Neural progenitor cell (in vitro differentiated cells): Measurements from ENCODE around the gene ZNF264. TPM values are rescaled to one million over a fixed set of nuclear protein-coding genes. Genes with fewer than 3 reads are reported as not detected.
A peak's percentile ranks its signal among the peaks of the same experiment; 100 is the strongest.

Experiments used
- DNase-seq: peaks from one replicate; pipeline ENCODE4 v3.0.0-alpha.2; 2016; ENCODE audit warnings: low spot score
- H2AFZ ChIP-seq: fragments of 200-600 bp; sonication (generic); replicated peaks from 2 replicates; pipeline ENCODE4 v1.6.1; 2016; ENCODE audit warnings: antibody characterized with exemption
- H3F3A ChIP-seq: fragments of 200-600 bp; sonication (generic); 2 replicates; pipeline ENCODE4 v1.6.1; 2016; ENCODE audit warnings: antibody characterized with exemption, low read depth
- H3K27ac ChIP-seq: fragments of 200-600 bp; sonication (generic); 2 replicates; pipeline ENCODE4 v1.5.1; 2016; ENCODE audit warnings: mild to moderate bottlenecking
- H3K27me3 ChIP-seq: fragments of 200-600 bp; sonication (generic); 2 replicates; pipeline ENCODE4 v1.6.1; 2016; ENCODE audit warnings: mild to moderate bottlenecking, moderate library complexity
- H3K36me3 ChIP-seq: fragments of 200-600 bp; sonication (generic); 2 replicates; pipeline ENCODE4 v1.5.1; 2016
- H3K4me1 ChIP-seq: fragments of 200-600 bp; sonication (generic); 2 replicates; pipeline ENCODE4 v1.6.1; 2016; ENCODE audit warnings: mixed run types
- H3K4me2 ChIP-seq: fragments of 200-600 bp; sonication (generic); 2 replicates; pipeline ENCODE4 v1.6.1; 2016
- H3K4me3 ChIP-seq: fragments of 200-600 bp; sonication (generic); 2 replicates; pipeline ENCODE4 v1.5.1; 2016
- H3K79me2 ChIP-seq: fragments of 200-600 bp; sonication (generic); 2 replicates; pipeline ENCODE4 v1.6.1; 2016; ENCODE audit warnings: low read depth
- H3K9ac ChIP-seq: fragments of 200-600 bp; sonication (generic); 2 replicates; pipeline ENCODE4 v1.6.1; 2016
- H3K9me3 ChIP-seq: fragments of 200-600 bp; sonication (generic); 2 replicates; pipeline ENCODE4 v1.5.1; 2016; ENCODE audit warnings: low read depth
- H4K20me1 ChIP-seq: fragments of 200-600 bp; sonication (generic); 2 replicates; pipeline ENCODE4 v1.6.1; 2016; ENCODE audit warnings: low read depth
- H3K27ac Mint-ChIP-seq: 3 replicates; pipeline ENCODE4 v1.8.0; 2021; ENCODE audit warnings: mixed read lengths
- H3K27me3 Mint-ChIP-seq: 2 replicates; pipeline ENCODE4 v1.8.0; 2022; ENCODE audit warnings: low read depth, mild to moderate bottlenecking, inconsistent platforms, moderate library complexity, mixed read lengths; ENCODE audit not compliant: insufficient read depth
- H3K36me3 Mint-ChIP-seq: 3 replicates; pipeline ENCODE4 v1.8.0; 2021; ENCODE audit warnings: mixed read lengths
- H3K4me1 Mint-ChIP-seq: 3 replicates; pipeline ENCODE4 v1.8.0; 2021; ENCODE audit warnings: mixed read lengths
- H3K4me3 Mint-ChIP-seq: 3 replicates; pipeline ENCODE4 v1.8.0; 2021; ENCODE audit warnings: mild to moderate bottlenecking, moderate library complexity, mixed read lengths
- H3K9me3 Mint-ChIP-seq: 3 replicates; pipeline ENCODE4 v1.8.0; 2020; ENCODE audit warnings: mixed read lengths
- CTCF ChIP-seq: fragments of 200-600 bp; sonication (generic); IDR thresholded peaks from 2 replicates; pipeline ENCODE4 v1.5.1; 2017; ENCODE audit warnings: antibody characterized with exemption, mild to moderate bottlenecking
- EZH2 ChIP-seq: fragments of 200-600 bp; sonication (generic); IDR thresholded peaks from 2 replicates; pipeline ENCODE4 v1.6.1; 2017; ENCODE audit warnings: antibody characterized with exemption, mild to moderate bottlenecking, moderate library complexity
- EZH2phosphoT487 ChIP-seq: fragments of 200-600 bp; sonication (generic); IDR thresholded peaks from 2 replicates; pipeline ENCODE4 v1.6.1; 2017; ENCODE audit warnings: antibody characterized with exemption
- total RNA-seq: library from RNA; depleted of rRNA; stranded (reverse); fragments of >200 nt; gene quantifications from 2 replicates; pipeline ENCODE4 v1.2.3, GENCODE V29; 2015; ENCODE audit warnings: low replicate concordance

ZNF264 gene
- total RNA-seq, result 26.9 and 36.2 TPM in 2 replicates

DNA sequence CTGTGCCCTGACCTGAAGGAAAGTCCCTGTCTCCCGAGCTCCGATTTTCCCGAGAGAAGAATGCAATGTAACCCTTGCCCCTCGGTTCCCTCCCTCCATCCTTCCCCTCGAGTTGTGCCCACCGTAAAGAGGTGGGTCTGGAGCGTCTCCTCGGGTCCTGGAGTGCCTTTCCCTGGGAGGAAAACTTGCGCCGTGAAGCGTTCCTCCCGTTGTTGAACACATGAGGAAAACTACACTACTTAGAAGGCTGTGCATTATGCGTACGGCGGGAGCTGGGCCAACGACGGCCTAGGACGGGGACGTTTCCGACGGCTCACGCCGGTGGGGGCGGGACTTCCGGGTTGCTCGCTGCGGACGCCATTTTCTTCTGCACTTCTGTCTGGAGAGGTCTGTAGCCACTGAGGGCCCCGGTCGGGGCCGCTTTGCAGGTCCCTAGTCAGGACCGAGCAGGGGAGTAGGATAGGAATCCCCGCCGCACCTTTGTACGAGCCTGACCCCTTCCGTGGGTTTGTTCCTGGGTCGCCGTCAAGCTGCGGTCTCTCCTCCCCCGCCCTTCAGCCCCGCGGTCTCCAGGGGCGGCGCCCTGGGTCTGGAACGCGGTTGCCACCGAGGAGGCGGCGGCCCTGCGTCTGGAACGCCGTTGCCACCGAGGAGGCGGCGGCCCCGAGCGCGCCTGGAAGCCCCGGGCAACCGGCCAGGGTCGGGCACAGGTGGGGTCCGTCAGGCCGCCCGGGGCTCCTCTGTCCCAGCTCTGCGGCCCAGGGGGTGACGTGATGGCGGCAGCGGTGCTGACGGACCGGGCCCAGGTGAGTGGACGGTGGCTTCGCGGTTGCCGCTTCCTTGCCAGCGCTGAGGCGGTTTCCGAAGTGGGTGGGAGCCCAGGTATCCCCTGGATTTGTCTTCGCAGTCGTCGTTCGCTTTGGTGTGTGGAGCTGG, at the start of gene ZNF264:
TSS of gene ZNF264 (plus strand) at position 360 of the 936 bp plus-strand sequence. CDS start at position 774, 414 bp downstream.
- H3K9me3 ChIP-seq, result peaks cover 9% of the 10 kb centered on the region
- H3K36me3 ChIP-seq, result peaks cover 6% of the 10 kb centered on the region
- H3K4me2 ChIP-seq, result peak within 1 kb of the TSS; percentile 99
- H3K27me3 ChIP-seq, result no peaks in the 10 kb centered on the region
- H3K27ac ChIP-seq, result no peak within 1 kb of the TSS
- peak within 1 kb of the TSS; percentile 86 for H3K9ac ChIP-seq
- H2AFZ ChIP-seq, result peak within 1 kb of the TSS; percentile 98
- Mint-ChIP-seq H3K27ac (peak within 1 kb of the TSS; percentile 90), H3K4me3 (peak within 1 kb of the TSS; percentile 98), H3K4me1 (peaks cover 13% of the 10 kb centered on the region), H3K9me3 (peaks cover 40% of the 10 kb centered on the region), H3K36me3 (peaks cover 49% of the 10 kb centered on the region), H3K27me3 (peaks cover 4% of the 10 kb centered on the region)
- peak within 1 kb of the TSS; percentile 92 for H3K4me3 ChIP-seq
- TF ChIP-seq EZH2 (no peak), CTCF (peak; percentile 29), EZH2phosphoT487 (no peak)
- DNase-seq, result peak; percentile 87
- peaks cover 12% of the 10 kb centered on the region for H3F3A ChIP-seq
- H4K20me1 ChIP-seq, result peaks cover 19% of the 10 kb centered on the region
- H3K4me1 ChIP-seq, result peaks cover 8% of the 10 kb centered on the region
- peaks cover 32% of the 10 kb centered on the region for H3K79me2 ChIP-seq

DNA sequence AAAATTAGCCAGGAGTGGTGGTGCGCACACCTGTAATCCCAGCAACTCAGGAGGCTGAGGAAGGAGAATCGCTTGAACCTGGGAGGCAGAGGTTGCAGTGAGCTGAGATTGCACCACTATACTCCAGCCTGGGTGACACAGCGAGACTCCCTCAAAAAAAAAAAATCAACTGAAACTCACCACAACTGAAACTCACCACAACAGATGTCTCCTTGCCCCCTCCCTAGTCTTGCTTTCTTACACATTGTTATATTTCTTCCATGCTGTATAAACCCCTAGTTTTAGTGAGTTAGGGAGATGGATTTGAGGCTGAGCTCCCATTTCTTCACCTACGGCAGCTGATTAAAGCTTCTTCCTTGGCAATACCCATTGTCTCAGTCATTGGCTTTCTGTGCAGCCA, 49.6 kb upstream of the ZNF264 start:
- H3K36me3 Mint-ChIP-seq, result no peaks in the 10 kb centered on the region
- Histone ChIP-seq H2AFZ (no peak overlapping the region), H3K79me2 (no peaks in the 10 kb centered on the region), H3K27ac (no peak overlapping the region), H4K20me1 (no peaks in the 10 kb centered on the region), H3K9ac (no peak overlapping the region), H3K27me3 (no peaks in the 10 kb centered on the region), H3K36me3 (no peaks in the 10 kb centered on the region), H3K9me3 (peaks cover 3% of the 10 kb centered on the region), H3F3A (no peaks in the 10 kb centered on the region), H3K4me1 (no peaks in the 10 kb centered on the region), H3K4me3 (no peak overlapping the region), H3K4me2 (no peak overlapping the region)
- no peaks in the 10 kb centered on the region for H3K27me3 Mint-ChIP-seq
- no peak overlapping the region for H3K4me3 Mint-ChIP-seq
- H3K27ac Mint-ChIP-seq, result no peak overlapping the region
- TF ChIP-seq EZH2 (no peak), EZH2phosphoT487 (no peak), CTCF (no peak)
- H3K9me3 Mint-ChIP-seq, result peaks cover 50% of the 10 kb centered on the region
- no peaks in the 10 kb centered on the region for H3K4me1 Mint-ChIP-seq
- no peak for DNase-seq

- Mint-ChIP-seq H3K9me3 (peaks cover 32% of the 10 kb centered on the region), H3K36me3 (peaks cover 2% of the 10 kb centered on the region), H3K27ac (no peak overlapping the region), H3K4me1 (no peaks in the 10 kb centered on the region), H3K4me3 (no peak overlapping the region), H3K27me3 (peaks cover 7% of the 10 kb centered on the region)
- no peak overlapping the region for H2AFZ ChIP-seq
- H3K4me2 ChIP-seq, result no peak overlapping the region
- no peaks in the 10 kb centered on the region for H3K9me3 ChIP-seq
- no peak overlapping the region for H3K4me3 ChIP-seq
- H4K20me1 ChIP-seq, result no peaks in the 10 kb centered on the region
- H3F3A ChIP-seq, result no peaks in the 10 kb centered on the region
- no peaks in the 10 kb centered on the region for H3K36me3 ChIP-seq
- H3K27ac ChIP-seq, result no peak overlapping the region
- H3K79me2 ChIP-seq, result no peaks in the 10 kb centered on the region
- no peak for DNase-seq
- no peaks in the 10 kb centered on the region for H3K27me3 ChIP-seq
- TF ChIP-seq EZH2, result no peak
- no peak for TF ChIP-seq CTCF
- TF ChIP-seq EZH2phosphoT487, result no peak
- H3K9ac ChIP-seq, result no peak overlapping the region
- H3K4me1 ChIP-seq, result no peaks in the 10 kb centered on the region
These were observed 38.4 kb upstream of the ZNF264 start for GRCh38 chr19:57152921-57153320.
